ENCODE measurements around the gene GJC2.

- no peak for TF ChIP-seq CTCF (IDR thresholded peaks at IDR 0.05)
- no peak for TF ChIP-seq POLR2A (IDR thresholded peaks at IDR 0.05)
Measured at GRCh38 chr1:228161866-228162265, 12.1 kb downstream of the GJC2 start.

All from gastroesophageal sphincter (tissue), 3 donors.